Suppressor macrophage (primary cell): ENCODE data around the gene IL1RL2.
A peak's percentile ranks its signal among the peaks of the same experiment; 100 is the strongest.

Source experiments
- DNase-seq, 4 experiments: peaks; one replicate each; pipeline ENCODE4 v3.0.0-alpha.2; 2020 to 2022
- total RNA-seq, 17 experiments: gene quantifications; one replicate each; lab custom pipeline; 2026; ENCODE audit warnings: mixed read lengths in 6 of 17, inconsistent platforms in 3 of 17; lab: John Stamatoyannopoulos, UW

IL1RL2 gene
- total RNA-seq: 0 to 1.9 (median 0.14) reads per million in 17 experiments

- peak; percentile 6 to 55 (median 40) for DNase-seq
These were observed at the start of gene IL1RL2 for GRCh38 chr2:102186791-102187495. IL1RL2 (plus strand) TSS chr2:102187023; CDS start chr2:102187868, 845 bp downstream.

- DNase-seq: no peak
These were observed 49.7 kb upstream of the IL1RL2 start for GRCh38 chr2:102137138-102137537.

- DNase-seq: peak; percentile 29 to 69 (median 57)
These were observed 48.5 kb upstream of the IL1RL2 start for GRCh38 chr2:102138331-102138730.

GRCh38 chr2:102139851-102140250, 47.0 kb upstream of the IL1RL2 start:
- DNase-seq: no peak

- no peak for DNase-seq
These were observed 46.4 kb upstream of the IL1RL2 start for GRCh38 chr2:102140377-102140776.

GRCh38 chr2:102141011-102141943, 45.5 kb upstream of the IL1RL2 start:
- peak in 1 of 4 experiments; percentile 45 for DNase-seq

- DNase-seq: peak; percentile 88 to 97 (median 93)
These were observed 44.6 kb upstream of the IL1RL2 start, which contains the start of gene IL1R1 for GRCh38 chr2:102141970-102142828. IL1R1 (plus strand) TSS chr2:102142746; CDS start chr2:102157725, 14,979 bp downstream.

GRCh38 chr2:102142829-102143449, 43.9 kb upstream of the IL1RL2 start:
- DNase-seq: peak in 2 of 4 experiments; percentile 34 to 36

GRCh38 chr2:102143450-102143985, 43.3 kb upstream of the IL1RL2 start:
- no peak for DNase-seq

GRCh38 chr2:102144128-102144527, 42.7 kb upstream of the IL1RL2 start:
- no peak for DNase-seq

- DNase-seq: no peak
These were observed 41.7 kb upstream of the IL1RL2 start for GRCh38 chr2:102145107-102145506.

- no peak for DNase-seq
These were observed 40.9 kb upstream of the IL1RL2 start for GRCh38 chr2:102145934-102146333.

- DNase-seq: peak in 3 of 4 experiments; percentile 29 to 53 (median 29)
These were observed 38.9 kb upstream of the IL1RL2 start for GRCh38 chr2:102147935-102148334.

GRCh38 chr2:102149243-102149642, 37.6 kb upstream of the IL1RL2 start:
- DNase-seq: no peak

- no peak for DNase-seq
These were observed 37.0 kb upstream of the IL1RL2 start for GRCh38 chr2:102149644-102150455.

- no peak for DNase-seq
These were observed 32.5 kb upstream of the IL1RL2 start for GRCh38 chr2:102154364-102154763.

GRCh38 chr2:102154946-102155702, 31.7 kb upstream of the IL1RL2 start:
- DNase-seq: peak in 2 of 4 experiments; percentile 16 to 40

- peak; percentile 65 to 88 (median 78) for DNase-seq
These were observed 30.9 kb upstream of the IL1RL2 start for GRCh38 chr2:102155703-102156515.
